ENCODE data around the gene PKMYT1.

The PKMYT1 gene

GRCh38 chr16:2975161-2975795, 5.0 kb downstream of the PKMYT1 start:
- H3K36me3 Mint-ChIP-seq, result no peaks in the 10 kb centered on the region
- no peak overlapping the region for H3K27ac Mint-ChIP-seq
- no peak overlapping the region for H3K4me3 Mint-ChIP-seq
- peaks cover 4% of the 10 kb centered on the region for H3K27me3 Mint-ChIP-seq
- peaks cover 8% of the 10 kb centered on the region for H3K4me1 Mint-ChIP-seq (ENCODE audit: low read depth)
- H3K9me3 Mint-ChIP-seq (ENCODE audit: low read depth), result no peaks in the 10 kb centered on the region

GRCh38 chr16:2974319-2975056, 5.8 kb downstream of the PKMYT1 start:
- Mint-ChIP-seq H3K27ac (no peak overlapping the region), H3K27me3 (peaks cover 4% of the 10 kb centered on the region), H3K4me3 (no peak overlapping the region), H3K36me3 (no peaks in the 10 kb centered on the region), H3K9me3 (ENCODE audit: low read depth) (no peaks in the 10 kb centered on the region), H3K4me1 (ENCODE audit: low read depth) (peaks cover 8% of the 10 kb centered on the region)

GRCh38 chr16:2973605-2974318, 6.5 kb downstream of the PKMYT1 start:
- peaks cover 4% of the 10 kb centered on the region for H3K27me3 Mint-ChIP-seq
- H3K4me1 Mint-ChIP-seq (ENCODE audit: low read depth), result peaks cover 8% of the 10 kb centered on the region
- H3K4me3 Mint-ChIP-seq, result no peak overlapping the region
- H3K9me3 Mint-ChIP-seq (ENCODE audit: low read depth), result no peaks in the 10 kb centered on the region
- H3K36me3 Mint-ChIP-seq, result no peaks in the 10 kb centered on the region
- H3K27ac Mint-ChIP-seq, result no peak overlapping the region

GRCh38 chr16:2973093-2973492, 7.2 kb downstream of the PKMYT1 start:
- Mint-ChIP-seq H3K4me1 (ENCODE audit: low read depth) (peaks cover 15% of the 10 kb centered on the region), H3K4me3 (no peak overlapping the region)

GRCh38 chr16:2971985-2972784, 8.1 kb downstream of the PKMYT1 start:
- Mint-ChIP-seq H3K27ac (no peak overlapping the region), H3K4me1 (ENCODE audit: low read depth) (peaks cover 17% of the 10 kb centered on the region), H3K4me3 (peak overlapping the region; percentile 35), H3K9me3 (ENCODE audit: low read depth) (no peaks in the 10 kb centered on the region), H3K27me3 (peaks cover 9% of the 10 kb centered on the region), H3K36me3 (no peaks in the 10 kb centered on the region)

More at GRCh38 chr16:2973093-2973492, 7.2 kb downstream of the PKMYT1 start:
- Mint-ChIP-seq H3K27ac (no peak overlapping the region), H3K27me3 (peaks cover 8% of the 10 kb centered on the region), H3K36me3 (no peaks in the 10 kb centered on the region), H3K9me3 (ENCODE audit: low read depth) (no peaks in the 10 kb centered on the region)

GRCh38 chr16:2971134-2971984, 8.9 kb downstream of the PKMYT1 start:
- peaks cover 9% of the 10 kb centered on the region for H3K27me3 Mint-ChIP-seq
- peak overlapping the region; percentile 65 for H3K4me3 Mint-ChIP-seq
- H3K36me3 Mint-ChIP-seq, result no peaks in the 10 kb centered on the region
- H3K4me1 Mint-ChIP-seq (ENCODE audit: low read depth), result peaks cover 17% of the 10 kb centered on the region
- no peaks in the 10 kb centered on the region for H3K9me3 Mint-ChIP-seq (ENCODE audit: low read depth)
- H3K27ac Mint-ChIP-seq, result no peak overlapping the region

GRCh38 chr16:2970563-2970962, 9.7 kb downstream of the PKMYT1 start:
- Mint-ChIP-seq H3K27me3 (peaks cover 9% of the 10 kb centered on the region), H3K4me3 (peak overlapping the region; percentile 65), H3K36me3 (no peaks in the 10 kb centered on the region), H3K4me1 (ENCODE audit: low read depth) (peaks cover 19% of the 10 kb centered on the region), H3K9me3 (ENCODE audit: low read depth) (no peaks in the 10 kb centered on the region), H3K27ac (no peak overlapping the region)

GRCh38 chr16:2969545-2970521, 10.4 kb downstream of the PKMYT1 start:
- H3K36me3 Mint-ChIP-seq, result no peaks in the 10 kb centered on the region
- peak overlapping the region; percentile 65 for H3K4me3 Mint-ChIP-seq
- H3K9me3 Mint-ChIP-seq (ENCODE audit: low read depth), result no peaks in the 10 kb centered on the region
- H3K27ac Mint-ChIP-seq, result no peak overlapping the region
- peaks cover 9% of the 10 kb centered on the region for H3K27me3 Mint-ChIP-seq
- H3K4me1 Mint-ChIP-seq (ENCODE audit: low read depth), result peaks cover 23% of the 10 kb centered on the region

GRCh38 chr16:2968738-2969544, 11.3 kb downstream of the PKMYT1 start, which contains the start of gene PAQR4:
PAQR4 (plus strand) TSS chr16:2969348; CDS start chr16:2969675, 327 bp downstream.
- no peaks in the 10 kb centered on the region for H3K9me3 Mint-ChIP-seq (ENCODE audit: low read depth)
- peaks cover 9% of the 10 kb centered on the region for H3K27me3 Mint-ChIP-seq
- no peak within 1 kb of the TSS for H3K27ac Mint-ChIP-seq
- no peaks in the 10 kb centered on the region for H3K36me3 Mint-ChIP-seq
- H3K4me3 Mint-ChIP-seq, result peak within 1 kb of the TSS; percentile 75
- peaks cover 25% of the 10 kb centered on the region for H3K4me1 Mint-ChIP-seq (ENCODE audit: low read depth)

GRCh38 chr16:2968368-2968737, 11.9 kb downstream of the PKMYT1 start:
- Mint-ChIP-seq H3K27me3 (peaks cover 9% of the 10 kb centered on the region), H3K27ac (no peak overlapping the region), H3K36me3 (no peaks in the 10 kb centered on the region), H3K9me3 (ENCODE audit: low read depth) (no peaks in the 10 kb centered on the region), H3K4me3 (peak overlapping the region; percentile 75), H3K4me1 (ENCODE audit: low read depth) (peaks cover 27% of the 10 kb centered on the region)

- H3K27ac Mint-ChIP-seq, result no peak overlapping the region
- no peaks in the 10 kb centered on the region for H3K9me3 Mint-ChIP-seq (ENCODE audit: low read depth)
- no peaks in the 10 kb centered on the region for H3K36me3 Mint-ChIP-seq
- peaks cover 29% of the 10 kb centered on the region for H3K4me1 Mint-ChIP-seq (ENCODE audit: low read depth)
- no peak overlapping the region for H3K4me3 Mint-ChIP-seq
- peaks cover 9% of the 10 kb centered on the region for H3K27me3 Mint-ChIP-seq
Measured at GRCh38 chr16:2967721-2968161, 12.5 kb downstream of the PKMYT1 start.

GRCh38 chr16:2967211-2967631, 13.0 kb downstream of the PKMYT1 start:
- no peak overlapping the region for H3K27ac Mint-ChIP-seq
- H3K27me3 Mint-ChIP-seq, result peaks cover 9% of the 10 kb centered on the region
- H3K4me1 Mint-ChIP-seq (ENCODE audit: low read depth), result peaks cover 29% of the 10 kb centered on the region
- H3K4me3 Mint-ChIP-seq, result no peak overlapping the region
- no peaks in the 10 kb centered on the region for H3K9me3 Mint-ChIP-seq (ENCODE audit: low read depth)
- H3K36me3 Mint-ChIP-seq, result no peaks in the 10 kb centered on the region
